KMS-11 (cell line): ENCODE data around the gene PDZD7.
A peak's percentile ranks its signal among the peaks of the same experiment; 100 is the strongest.

Source experiments
- H2AFZ ChIP-seq: fragments of 200-600 bp; sonication (generic); 2 replicates; pipeline ENCODE4 v1.6.1; 2016; ENCODE audit warnings: antibody characterized with exemption, mixed run types, low read depth
- H3K27ac ChIP-seq: fragments of 200-600 bp; sonication (generic); 2 replicates; pipeline ENCODE4 v1.6.1; 2016; ENCODE audit warnings: mild to moderate bottlenecking, mixed run types
- H3K27me3 ChIP-seq: fragments of 200-600 bp; sonication (generic); 2 replicates; pipeline ENCODE4 v1.6.1; 2017; ENCODE audit warnings: mild to moderate bottlenecking, low read depth, mixed run types, moderate library complexity; ENCODE audit not compliant: insufficient read depth
- H3K36me3 ChIP-seq: fragments of 200-600 bp; sonication (generic); 2 replicates; pipeline ENCODE4 v1.6.1; 2017; ENCODE audit warnings: mild to moderate bottlenecking, mixed run types; ENCODE audit not compliant: insufficient read depth
- H3K4me1 ChIP-seq: fragments of 200-600 bp; sonication (generic); 2 replicates; pipeline ENCODE4 v1.6.1; 2016; ENCODE audit warnings: mild to moderate bottlenecking, low read depth, mixed run types; ENCODE audit not compliant: poor library complexity, severe bottlenecking
- H3K4me2 ChIP-seq: fragments of 200-600 bp; sonication (generic); 2 replicates; pipeline ENCODE4 v1.7.0; 2016; ENCODE audit warnings: mild to moderate bottlenecking, mixed run types
- H3K4me3 ChIP-seq: fragments of 200-600 bp; sonication (generic); IDR thresholded peaks from 2 replicates; pipeline ENCODE4 v1.6.1; 2017; ENCODE audit warnings: low read depth, low read length, mixed read lengths; ENCODE audit not compliant: insufficient read depth
- H3K79me2 ChIP-seq: fragments of 200-600 bp; sonication (generic); 2 replicates; pipeline ENCODE4 v1.6.1; 2016; ENCODE audit warnings: low read depth, mixed run types; ENCODE audit not compliant: insufficient read depth
- H3K9ac ChIP-seq: fragments of 200-600 bp; sonication (generic); 2 replicates; pipeline ENCODE4 v1.6.1; 2016; ENCODE audit warnings: mild to moderate bottlenecking, mixed run types
- H4K20me1 ChIP-seq: fragments of 200-600 bp; sonication (generic); 2 replicates; pipeline ENCODE4 v1.6.1; 2016; ENCODE audit warnings: mild to moderate bottlenecking, mixed run types; ENCODE audit not compliant: insufficient read depth
- TF ChIP-seq, protein P1 (sequence below): fragments of 200-600 bp; sonication (generic); conservative IDR thresholded peaks from 2 replicates; pipeline ENCODE4 v1.6.1; 2017; ENCODE audit warnings: low read depth, mild to moderate bottlenecking, antibody characterized with exemption, low read length, moderate library complexity, mixed read lengths

Gene PDZD7

DNA sequence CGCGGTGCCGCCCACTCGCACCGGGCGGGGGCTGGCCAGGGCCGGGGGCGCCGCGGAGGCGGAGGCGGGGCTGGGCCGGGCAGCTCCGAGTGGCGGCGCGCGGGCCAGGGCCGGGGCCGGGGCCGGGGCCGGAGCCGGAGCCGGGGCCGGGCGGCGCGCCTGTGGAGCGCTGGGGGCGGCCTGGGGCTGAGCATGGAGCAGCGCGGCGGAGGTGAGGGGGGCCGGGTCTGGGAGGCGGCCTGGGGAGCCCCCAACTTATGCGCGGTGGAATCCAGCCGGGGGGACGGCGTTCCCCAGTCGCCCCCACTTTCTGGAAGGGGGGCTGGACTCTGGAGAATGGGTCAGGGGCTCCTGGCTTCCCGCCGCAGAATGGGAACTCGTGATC, 31.2 kb downstream of the PDZD7 start, which contains the start of gene LZTS2:
Gene LZTS2, plus strand, starts transcription at position 67 of the 385 bp plus-strand sequence. CDS start 2,731 bp downstream, outside the sequence.
- TF ChIP-seq, protein P1, sequence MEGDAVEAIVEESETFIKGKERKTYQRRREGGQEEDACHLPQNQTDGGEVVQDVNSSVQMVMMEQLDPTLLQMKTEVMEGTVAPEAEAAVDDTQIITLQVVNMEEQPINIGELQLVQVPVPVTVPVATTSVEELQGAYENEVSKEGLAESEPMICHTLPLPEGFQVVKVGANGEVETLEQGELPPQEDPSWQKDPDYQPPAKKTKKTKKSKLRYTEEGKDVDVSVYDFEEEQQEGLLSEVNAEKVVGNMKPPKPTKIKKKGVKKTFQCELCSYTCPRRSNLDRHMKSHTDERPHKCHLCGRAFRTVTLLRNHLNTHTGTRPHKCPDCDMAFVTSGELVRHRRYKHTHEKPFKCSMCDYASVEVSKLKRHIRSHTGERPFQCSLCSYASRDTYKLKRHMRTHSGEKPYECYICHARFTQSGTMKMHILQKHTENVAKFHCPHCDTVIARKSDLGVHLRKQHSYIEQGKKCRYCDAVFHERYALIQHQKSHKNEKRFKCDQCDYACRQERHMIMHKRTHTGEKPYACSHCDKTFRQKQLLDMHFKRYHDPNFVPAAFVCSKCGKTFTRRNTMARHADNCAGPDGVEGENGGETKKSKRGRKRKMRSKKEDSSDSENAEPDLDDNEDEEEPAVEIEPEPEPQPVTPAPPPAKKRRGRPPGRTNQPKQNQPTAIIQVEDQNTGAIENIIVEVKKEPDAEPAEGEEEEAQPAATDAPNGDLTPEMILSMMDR = no peak
- no peaks in the 10 kb centered on the region for H3K27me3 ChIP-seq
- no peak within 1 kb of the TSS for H3K4me3 ChIP-seq
- peak within 1 kb of the TSS; percentile 93 for H3K27ac ChIP-seq
- H2AFZ ChIP-seq = peak within 1 kb of the TSS; percentile 92
- H4K20me1 ChIP-seq = no peaks in the 10 kb centered on the region
- H3K4me1 ChIP-seq = peaks cover 25% of the 10 kb centered on the region
- H3K4me2 ChIP-seq = peak within 1 kb of the TSS; percentile 100
- peak within 1 kb of the TSS; percentile 72 for H3K9ac ChIP-seq
- no peaks in the 10 kb centered on the region for H3K36me3 ChIP-seq
- H3K79me2 ChIP-seq = no peaks in the 10 kb centered on the region

DNA sequence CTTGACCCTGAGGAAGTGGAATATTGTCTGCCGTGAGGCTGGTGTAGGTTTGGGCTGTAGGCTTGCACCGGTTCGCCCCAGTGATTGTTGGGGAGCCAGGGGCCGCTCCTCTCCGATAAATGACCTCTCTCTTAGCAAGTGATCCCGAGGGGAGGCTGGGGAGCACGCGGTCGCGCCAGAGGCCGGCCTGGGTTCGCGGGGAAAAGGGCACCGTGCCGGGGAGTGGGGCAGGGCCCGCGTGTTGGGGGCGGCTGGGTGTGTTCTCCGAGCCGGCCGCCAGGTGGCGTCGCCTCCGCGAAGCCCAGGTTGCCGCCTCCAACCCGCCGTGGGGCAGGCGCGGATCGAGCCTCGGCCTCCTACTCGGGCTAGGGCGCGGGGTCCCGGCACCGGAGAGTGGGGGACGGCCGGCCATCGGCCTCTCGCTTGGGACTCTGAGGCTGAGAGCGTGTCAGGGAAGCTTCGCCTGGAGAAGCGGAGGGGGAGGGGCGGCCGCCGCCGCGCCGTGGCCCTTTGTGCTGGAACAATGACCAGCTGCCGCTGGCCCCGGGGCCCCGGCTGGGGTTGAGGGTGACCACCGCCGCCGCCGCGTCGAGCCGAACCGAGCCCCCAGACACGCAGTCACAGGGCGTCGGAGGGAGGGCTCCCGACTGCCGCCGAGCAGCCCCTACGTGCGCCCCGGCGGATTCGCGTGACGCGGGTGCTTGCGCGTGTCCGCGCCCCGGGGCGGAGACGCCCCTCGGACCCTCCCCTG, 31.8 kb downstream of the PDZD7 start:
- H3K4me1 ChIP-seq = peaks cover 25% of the 10 kb centered on the region
- H3K27me3 ChIP-seq = no peaks in the 10 kb centered on the region
- H4K20me1 ChIP-seq = no peaks in the 10 kb centered on the region
- H3K27ac ChIP-seq = peak overlapping the region; percentile 93
- H2AFZ ChIP-seq = peak overlapping the region; percentile 92
- peak overlapping the region; percentile 72 for H3K9ac ChIP-seq
- H3K36me3 ChIP-seq = no peaks in the 10 kb centered on the region
- H3K4me3 ChIP-seq = no peak overlapping the region
- TF ChIP-seq, protein P1 = peak; percentile 80
- H3K4me2 ChIP-seq = peak overlapping the region; percentile 100
- no peaks in the 10 kb centered on the region for H3K79me2 ChIP-seq

DNA sequence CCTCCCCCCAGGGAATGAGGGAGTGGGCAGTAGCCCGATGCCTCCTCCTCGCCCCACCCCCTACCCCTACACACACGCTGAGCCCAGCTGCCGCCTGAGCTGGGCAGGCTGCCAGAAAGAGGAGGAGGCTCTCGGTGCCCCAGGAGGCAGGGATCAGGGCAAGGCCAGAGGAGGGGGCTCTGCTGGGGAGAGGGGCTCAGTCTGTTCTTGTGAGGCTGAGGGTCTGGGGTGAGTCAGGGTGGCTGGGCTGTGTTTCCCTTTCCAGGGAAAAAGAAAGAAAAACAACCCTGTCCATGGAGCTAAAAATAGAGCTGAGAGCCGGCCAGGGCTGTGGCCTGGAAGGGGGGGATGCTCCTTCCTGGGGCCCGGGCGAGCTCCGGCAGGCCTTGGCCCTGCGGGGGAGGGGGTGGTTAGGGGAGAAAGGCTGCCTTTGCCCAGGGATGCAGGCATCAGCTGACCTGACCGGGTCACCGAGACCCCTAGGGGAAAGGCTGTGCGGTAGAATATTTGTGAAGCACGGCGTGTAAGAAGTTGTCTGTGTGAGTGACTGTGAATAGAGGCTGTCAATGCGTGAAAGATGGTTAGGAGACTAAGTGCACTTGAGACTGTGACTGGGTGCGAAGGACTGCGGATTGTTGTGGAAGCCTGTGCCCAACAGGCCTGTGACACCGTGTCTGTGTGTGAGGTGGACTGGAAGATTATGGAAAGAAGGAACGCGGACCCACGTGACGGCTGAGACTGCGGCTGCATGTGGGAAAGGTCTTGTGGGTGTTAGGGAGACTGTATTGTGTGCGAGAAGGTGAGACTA, 32.5 kb downstream of the PDZD7 start:
- Histone ChIP-seq H3K27ac (peak overlapping the region; percentile 93), H3K4me1 (peaks cover 25% of the 10 kb centered on the region), H3K79me2 (no peaks in the 10 kb centered on the region), H4K20me1 (no peaks in the 10 kb centered on the region), H3K4me2 (peak overlapping the region; percentile 100), H3K36me3 (no peaks in the 10 kb centered on the region), H3K27me3 (no peaks in the 10 kb centered on the region), H3K9ac (peak overlapping the region; percentile 72), H3K4me3 (no peak overlapping the region), H2AFZ (peak overlapping the region; percentile 92)
- TF ChIP-seq, protein P1 = no peak

DNA sequence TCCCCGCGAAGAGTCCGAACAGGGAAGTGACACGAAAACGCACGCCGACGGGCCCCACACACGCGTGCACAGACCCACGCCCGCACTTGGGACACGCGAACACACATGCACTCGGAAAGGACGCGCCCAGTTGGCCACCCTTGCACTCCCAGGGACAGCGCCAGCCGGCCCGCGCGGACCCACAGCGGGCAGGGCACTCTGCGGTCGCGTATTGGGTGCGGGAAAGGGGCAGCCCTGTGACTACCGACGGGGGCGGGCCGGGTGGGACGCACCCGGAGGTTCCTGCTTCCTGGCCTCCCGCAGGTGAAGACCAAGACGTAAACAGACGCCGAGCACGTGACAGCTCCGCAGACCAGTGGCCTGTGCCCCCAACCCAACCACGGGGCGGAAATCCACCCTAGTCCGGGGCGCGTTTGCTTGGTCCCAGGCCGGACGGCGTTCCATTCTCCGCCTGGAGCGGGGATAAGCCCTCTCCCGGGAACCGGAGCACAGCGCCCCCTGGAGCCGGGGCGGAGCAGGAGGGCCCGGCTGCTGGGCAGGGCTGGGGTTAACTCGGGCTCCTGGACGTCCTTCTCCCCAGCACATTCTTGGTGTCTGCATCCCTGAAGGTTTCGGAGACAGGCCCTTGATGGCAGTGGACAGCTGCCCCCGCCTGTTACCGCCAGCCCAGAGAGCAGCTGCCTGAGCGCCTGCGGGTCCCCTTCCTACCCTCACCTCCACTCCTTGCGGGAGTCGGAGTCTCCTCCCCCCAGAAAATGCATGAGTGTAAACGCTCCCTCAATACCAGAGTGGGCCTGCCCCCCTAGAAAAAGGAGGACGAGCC, 33.4 kb downstream of the PDZD7 start:
- H3K27ac ChIP-seq = peak overlapping the region; percentile 93
- H3K4me1 ChIP-seq = peaks cover 25% of the 10 kb centered on the region
- no peaks in the 10 kb centered on the region for H3K36me3 ChIP-seq
- no peaks in the 10 kb centered on the region for H4K20me1 ChIP-seq
- no peaks in the 10 kb centered on the region for H3K79me2 ChIP-seq
- H3K9ac ChIP-seq = peak overlapping the region; percentile 72
- H3K4me3 ChIP-seq = no peak overlapping the region
- no peaks in the 10 kb centered on the region for H3K27me3 ChIP-seq
- TF ChIP-seq, protein P1 = peak; percentile 88
- H3K4me2 ChIP-seq = peak overlapping the region; percentile 100
- H2AFZ ChIP-seq = peak overlapping the region; percentile 92
